Muscle of back (tissue), 11 donors: ENCODE measurements around the gene ZNF710. TPM values are rescaled to one million over a fixed set of nuclear protein-coding genes. Genes with fewer than 3 reads are reported as not detected.

Experiments
- DNase-seq, 3 donors: peaks; one replicate each; pipeline versions ENCODE4 v3.0.0 to v3.0.0-alpha.2; 2013
- polyA plus RNA-seq, 10 donors: library from polyadenylated mRNA; unstranded; fragments of 120-200 nt; gene quantifications; one replicate each; pipeline ENCODE4 v1.2.1, GENCODE V29; 2013; ENCODE audit not compliant: insufficient read length in 10 of 10

Gene ZNF710
- polyA plus RNA-seq, 10 donors: 13.7 to 25.7 (median 17.9) TPM

- no peak for DNase-seq
Observed at GRCh38 chr15:90036806-90037510, 35.8 kb downstream of the ZNF710 start.

DNA sequence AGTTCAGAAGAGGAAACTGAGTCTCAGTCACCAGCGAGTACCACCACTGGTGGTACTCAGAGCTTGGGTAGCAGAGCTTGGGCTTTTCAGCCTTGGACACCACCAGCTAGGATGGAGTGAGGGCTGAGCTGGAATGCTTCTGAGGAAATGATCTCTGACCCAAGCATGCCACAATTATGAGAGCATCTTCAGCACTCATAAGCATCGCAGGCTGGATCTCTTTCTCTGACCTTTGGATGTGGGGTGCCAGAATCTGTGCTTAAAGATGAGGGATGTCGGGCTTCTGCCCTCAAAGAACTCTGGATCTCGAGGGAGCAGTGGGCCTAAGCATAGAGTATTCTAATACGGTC, 36.4 kb downstream of the ZNF710 start:
- no peak for DNase-seq

DNA sequence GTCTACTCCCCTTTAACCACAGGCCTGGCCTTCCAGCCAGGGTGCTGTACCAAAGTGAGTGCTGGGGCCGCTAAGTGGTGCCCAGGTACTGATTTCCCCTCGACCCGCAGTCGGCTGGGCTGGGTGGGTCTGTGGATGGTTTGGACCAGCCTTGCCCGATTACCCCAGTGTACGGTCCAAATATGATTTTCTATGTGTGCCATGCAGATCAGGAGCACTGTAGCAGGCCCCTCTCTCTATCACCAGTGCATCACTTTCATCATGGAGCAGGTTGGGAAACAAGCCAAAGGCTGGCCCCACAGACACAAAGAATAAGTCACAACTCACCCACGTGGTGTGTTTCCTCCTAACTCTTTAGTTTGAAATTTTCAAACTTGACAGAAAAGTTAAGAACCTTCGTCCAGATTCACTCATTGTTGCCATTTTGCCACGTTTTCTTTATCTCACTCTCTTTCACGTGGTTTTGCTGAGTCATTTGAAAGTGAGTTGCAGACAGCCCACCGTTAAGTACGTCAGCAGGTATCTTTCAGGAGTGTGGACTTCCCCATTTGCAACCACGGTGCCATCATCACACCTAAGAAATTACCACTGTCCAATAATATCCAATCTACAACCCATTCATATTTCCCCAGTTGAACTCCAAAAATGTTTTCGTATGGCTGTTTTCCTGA, 37.0 kb downstream of the ZNF710 start:
- no peak for DNase-seq

GRCh38 chr15:90038632-90039095, 37.5 kb downstream of the ZNF710 start:
- no peak for DNase-seq

- DNase-seq: no peak
Observed at GRCh38 chr15:90039996-90040395, 38.9 kb downstream of the ZNF710 start.

DNA sequence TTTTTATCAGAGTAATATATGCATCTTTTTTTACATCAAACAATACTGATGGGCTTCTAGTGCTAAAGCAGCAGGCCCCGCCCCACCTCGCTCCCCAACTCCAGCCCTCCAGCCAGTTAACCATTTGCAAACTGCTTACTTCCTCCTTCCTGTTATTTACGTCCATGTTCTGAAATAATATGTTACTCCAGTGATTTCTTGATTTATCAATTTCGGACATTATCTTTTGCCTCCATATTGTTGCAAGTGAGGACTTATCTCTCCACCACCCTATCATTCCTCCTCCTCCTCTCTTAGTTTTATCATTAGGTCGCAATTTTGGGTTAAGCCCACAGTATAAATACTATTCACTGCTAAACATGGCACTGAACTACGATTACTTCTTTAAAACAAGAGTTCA, 39.5 kb downstream of the ZNF710 start:
- DNase-seq: no peak

DNA sequence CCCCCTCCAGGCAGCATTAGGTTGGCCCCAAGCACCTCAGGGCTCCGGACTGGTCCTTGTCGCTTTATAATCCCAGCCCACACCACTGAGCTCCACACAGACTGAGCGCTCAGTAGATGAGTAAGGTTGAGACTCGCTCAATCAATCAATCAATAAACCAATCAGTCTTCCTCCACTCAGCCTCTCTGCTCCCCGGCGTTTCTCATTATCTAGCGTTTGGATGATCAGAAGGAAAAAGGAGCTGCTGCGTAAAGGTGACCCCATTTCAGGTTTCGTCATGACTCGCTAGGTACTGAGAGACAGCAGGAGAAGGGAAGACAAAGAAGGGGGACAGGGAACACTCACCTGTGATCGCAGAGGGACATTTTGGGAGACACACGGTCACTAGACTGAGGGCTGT, 41.2 kb downstream of the ZNF710 start:
- no peak for DNase-seq

- DNase-seq: no peak
Observed at GRCh38 chr15:90042766-90043529, 41.8 kb downstream of the ZNF710 start.

DNA sequence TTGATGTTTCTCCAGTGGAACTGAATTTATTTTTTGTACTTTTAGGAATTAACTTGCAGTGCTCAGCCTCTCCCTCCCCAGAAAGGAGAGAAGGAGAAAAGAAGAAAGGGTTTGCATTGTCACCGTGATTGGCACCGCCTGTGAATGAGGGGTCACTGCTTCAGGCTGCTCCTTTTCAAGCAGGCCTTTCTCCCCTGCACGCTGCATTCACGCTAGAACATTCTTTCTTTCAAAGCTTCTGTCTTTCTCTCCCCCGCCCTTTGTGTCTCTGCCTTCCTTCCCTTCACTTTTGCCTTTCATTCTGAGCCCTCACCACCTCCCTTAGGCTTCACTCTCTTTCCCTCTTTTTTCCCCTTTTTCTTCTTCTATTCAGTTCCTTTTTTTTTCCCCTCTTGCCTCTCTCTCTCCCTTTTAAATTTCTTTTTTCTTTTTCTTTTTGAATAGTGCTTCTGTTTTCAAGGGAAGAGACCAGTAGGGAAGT, 42.4 kb downstream of the ZNF710 start:
- no peak for DNase-seq

- no peak for DNase-seq
Observed at GRCh38 chr15:90044191-90044590, 43.1 kb downstream of the ZNF710 start.

GRCh38 chr15:90044916-90045371, 43.8 kb downstream of the ZNF710 start:
- DNase-seq: no peak

GRCh38 chr15:90046289-90046688, 45.2 kb downstream of the ZNF710 start:
- no peak for DNase-seq

- no peak for DNase-seq
Observed at GRCh38 chr15:90046911-90047392, 45.8 kb downstream of the ZNF710 start.

DNA sequence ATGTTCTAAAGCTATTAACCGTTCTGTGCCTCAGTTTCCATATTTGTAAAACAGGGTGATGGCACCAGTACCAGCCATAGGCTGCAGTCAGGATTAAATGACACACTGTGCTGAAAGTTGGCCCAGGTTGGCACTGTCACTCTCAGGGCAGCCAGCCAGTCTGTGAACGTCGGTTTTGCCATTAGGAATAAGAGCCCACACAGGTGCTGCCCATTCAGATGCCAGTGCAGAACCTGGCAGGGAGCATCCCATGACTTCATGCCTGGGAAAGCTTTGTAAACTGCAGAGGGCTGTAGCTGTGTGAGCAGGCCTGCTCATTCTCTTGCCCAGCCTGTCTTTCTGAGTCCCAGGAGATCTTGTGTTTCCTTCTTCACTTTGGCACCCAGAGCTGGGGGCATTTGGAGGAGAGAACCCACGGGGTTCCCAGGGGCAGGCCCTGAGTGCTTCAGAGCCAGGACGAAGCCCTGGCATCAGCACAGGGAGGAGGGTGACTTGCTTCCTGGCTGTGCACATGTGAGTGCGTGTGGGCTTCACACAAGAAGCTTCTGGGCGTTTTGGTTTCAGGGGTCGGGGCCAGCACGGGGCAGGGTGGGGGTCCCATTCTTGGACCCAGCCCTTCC, 46.9 kb downstream of the ZNF710 start:
- DNase-seq: no peak

- no peak for DNase-seq
Observed at GRCh38 chr15:90049030-90049429, 47.9 kb downstream of the ZNF710 start.

DNA sequence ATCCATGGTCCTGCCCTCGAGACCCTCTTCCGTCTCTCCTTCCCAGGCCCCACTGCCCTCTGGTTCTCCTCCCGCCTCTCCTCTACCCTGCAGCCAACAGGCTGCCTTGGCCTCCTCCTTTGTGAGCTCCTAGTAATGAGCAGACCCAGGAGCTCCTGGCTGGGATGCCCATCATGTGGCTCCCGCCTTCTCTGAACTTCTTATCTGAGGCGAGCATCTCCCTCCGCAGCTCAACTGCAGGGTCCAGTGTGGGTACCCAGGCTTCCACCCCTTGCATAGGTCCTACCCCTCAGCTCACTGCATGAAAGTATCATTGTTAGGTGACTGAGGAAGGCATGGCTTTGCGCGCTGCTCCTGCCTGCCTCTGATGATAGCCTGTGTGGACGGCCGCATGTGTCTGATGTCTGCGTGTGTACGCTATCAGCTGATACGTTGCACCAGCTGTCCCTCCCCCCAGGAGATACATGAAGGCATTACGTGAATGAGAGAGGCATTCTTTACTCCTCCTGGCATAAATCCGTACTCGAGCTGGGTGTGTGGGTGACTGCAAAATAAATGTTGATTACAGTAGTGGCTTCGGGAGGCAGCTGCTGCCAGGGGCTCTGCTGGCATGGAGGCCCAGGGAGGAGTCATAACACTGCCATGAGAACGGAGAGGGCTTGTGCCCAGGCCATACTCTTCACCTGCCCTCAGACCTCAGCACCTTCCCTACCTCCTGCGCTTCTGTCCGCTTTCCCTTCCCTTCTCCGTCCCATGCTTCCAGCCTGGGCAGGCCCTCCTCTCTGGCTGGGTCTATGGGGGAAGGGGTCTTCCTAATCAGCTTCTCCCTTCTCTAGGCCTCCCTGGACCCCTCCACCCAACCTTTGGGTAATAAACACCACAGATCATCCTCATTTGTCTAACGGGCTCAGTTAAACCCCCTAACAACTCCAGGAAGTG, 48.8 kb downstream of the ZNF710 start:
- DNase-seq: no peak

- no peak for DNase-seq
Observed at GRCh38 chr15:90051874-90052273, 50.8 kb downstream of the ZNF710 start.

GRCh38 chr15:90053685-90054466, 52.8 kb downstream of the ZNF710 start:
- no peak for DNase-seq

DNA sequence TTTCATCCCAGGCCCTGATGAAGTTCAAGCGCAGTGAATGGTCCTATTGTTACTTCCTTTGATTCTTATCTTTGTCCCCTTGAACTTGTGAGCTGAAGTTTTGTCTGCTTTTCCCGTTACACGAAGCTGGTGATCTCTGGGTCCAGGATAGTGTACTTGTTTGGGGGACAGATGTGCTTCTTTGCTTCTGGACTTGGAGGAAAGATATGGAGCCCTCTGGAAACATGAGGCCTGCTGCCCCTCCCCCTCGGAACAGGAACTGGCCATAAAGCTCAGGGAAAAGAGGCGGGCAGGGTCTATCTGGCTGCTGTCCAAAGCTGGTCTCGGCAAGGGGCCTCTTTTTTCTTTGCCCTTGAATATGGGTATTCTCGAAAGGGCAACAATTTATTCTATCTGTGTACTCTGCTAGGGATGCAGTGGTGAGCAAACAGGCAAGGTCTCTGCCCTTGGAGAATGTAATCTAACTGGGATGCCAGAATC, 53.5 kb downstream of the ZNF710 start:
- DNase-seq: no peak

DNA sequence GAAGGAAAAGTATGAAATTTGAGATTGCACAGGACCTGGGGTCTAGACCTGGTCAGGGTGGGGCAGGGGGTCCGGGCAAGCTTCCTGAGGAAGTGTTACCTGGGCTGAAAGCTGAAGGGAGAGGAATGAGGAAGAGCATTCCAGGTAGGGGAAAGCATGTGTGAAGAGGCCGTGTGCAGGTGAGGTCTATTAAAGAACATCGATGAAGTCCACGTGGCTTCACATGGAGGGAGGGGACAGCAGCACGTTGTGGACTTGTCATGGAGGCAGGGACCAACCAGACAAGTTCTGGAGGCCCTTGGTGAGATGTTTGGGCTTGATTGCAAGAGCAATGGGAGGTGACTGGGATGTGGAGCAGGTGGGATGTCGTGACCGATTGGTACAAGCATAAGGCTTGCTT, 54.1 kb downstream of the ZNF710 start:
- no peak for DNase-seq
